ENCODE results near the gene RFC3.
A peak's percentile ranks its signal among the peaks of the same experiment; 100 is the strongest.

The RFC3 gene

DNA sequence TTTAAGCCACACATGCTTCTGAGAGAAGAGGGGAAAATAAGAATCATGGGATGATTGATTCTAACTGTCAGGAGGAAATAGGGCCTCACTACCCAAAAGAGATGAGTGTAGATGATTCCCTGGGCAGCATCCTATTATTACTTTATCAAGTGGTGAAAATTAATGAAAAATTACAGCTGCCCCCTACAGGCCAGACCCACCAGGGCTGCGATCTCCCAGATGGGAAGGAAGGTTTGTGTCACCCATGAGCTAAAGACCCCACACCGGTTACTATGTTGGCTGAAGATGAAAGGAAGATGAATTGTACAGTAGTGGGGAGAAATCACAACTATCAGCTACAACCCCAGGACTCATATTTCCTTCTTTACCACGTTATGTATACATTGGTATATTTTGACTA, 49.5 kb downstream of the RFC3 start:
- DNase-seq (ENCODE audit: low read depth, low spot score): no peak

DNA sequence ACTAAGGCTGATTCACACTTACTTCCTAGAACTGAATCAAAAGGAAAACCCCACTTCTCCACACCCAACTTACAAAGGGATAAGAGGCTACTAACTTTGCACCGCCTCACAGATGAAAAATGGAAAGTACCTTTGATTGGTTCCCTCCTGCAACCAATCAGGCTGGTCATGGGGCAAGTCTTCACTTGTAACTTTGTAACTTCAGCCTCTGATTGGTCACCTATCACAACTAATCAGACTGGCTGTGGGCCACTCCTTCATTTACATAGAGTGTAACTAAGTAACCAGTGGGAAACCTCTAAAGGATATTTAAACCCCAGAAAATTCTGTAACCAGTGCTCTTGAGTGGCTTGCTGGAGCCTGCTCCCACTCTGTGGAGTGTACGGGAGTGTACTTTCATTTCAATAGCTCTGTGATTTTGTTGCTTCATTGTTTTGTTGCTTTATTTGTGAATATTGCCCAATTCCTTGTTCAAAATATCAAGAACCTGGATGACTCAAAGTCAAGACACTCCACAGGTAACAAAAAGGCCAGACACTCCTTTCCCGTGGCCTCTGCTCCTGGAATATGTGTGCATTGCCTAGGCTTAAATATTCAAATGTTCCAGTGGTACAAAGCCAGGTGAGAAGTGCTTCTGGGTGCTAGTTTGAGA, 50.5 kb downstream of the RFC3 start:
- no peak for DNase-seq (ENCODE audit: low read depth, low spot score)

DNA sequence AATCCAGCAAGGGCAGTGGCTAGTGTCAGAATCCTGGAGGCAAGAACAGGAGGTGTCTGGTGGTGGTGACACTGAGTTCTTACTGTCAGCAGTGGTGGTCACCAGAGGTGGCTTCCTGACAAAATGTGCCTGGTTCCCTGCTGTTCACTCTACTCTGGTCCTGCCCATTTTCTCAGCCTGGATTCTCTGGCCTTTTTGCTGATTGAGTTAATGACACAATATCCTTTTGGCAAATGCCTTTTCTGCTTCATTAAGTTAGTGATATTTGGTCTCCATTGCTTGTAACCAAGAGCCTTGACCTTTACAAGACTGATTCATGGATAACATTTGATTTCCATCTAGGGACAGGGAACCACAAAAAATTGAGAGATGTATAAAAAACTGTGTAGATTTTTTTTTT, 51.1 kb downstream of the RFC3 start:
- peak; percentile 68 for DNase-seq (ENCODE audit: low read depth, low spot score)

DNA sequence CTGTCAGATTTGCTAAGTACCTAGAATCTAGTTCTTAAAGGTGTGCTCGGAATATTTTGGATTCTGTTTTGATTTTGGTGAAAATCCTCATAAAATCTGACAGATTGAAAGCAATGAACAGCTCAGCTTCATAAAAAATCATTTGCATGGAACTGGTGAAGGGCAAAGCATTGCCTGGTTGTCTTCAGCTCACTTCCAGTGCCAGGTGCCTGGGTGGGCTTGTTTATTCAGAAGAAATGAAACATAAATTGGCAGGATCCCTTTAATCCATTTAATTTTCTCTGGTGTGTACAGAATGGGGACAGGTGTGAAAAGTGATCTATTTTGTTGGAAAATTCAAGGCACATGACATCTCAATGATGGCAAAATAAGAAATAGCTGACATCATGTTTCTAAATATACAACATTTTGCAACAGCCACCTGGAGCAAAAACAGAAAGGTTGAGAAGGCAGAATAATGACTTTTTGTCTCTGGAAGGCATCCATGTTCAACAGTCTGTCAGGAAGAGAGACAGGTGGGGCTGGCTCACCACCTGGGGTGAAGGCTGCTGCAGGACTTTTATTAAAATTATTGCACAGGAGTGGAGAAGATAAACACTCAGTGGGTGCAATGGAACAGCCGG, 52.2 kb downstream of the RFC3 start:
- DNase-seq (ENCODE audit: low read depth, low spot score): no peak

DNA sequence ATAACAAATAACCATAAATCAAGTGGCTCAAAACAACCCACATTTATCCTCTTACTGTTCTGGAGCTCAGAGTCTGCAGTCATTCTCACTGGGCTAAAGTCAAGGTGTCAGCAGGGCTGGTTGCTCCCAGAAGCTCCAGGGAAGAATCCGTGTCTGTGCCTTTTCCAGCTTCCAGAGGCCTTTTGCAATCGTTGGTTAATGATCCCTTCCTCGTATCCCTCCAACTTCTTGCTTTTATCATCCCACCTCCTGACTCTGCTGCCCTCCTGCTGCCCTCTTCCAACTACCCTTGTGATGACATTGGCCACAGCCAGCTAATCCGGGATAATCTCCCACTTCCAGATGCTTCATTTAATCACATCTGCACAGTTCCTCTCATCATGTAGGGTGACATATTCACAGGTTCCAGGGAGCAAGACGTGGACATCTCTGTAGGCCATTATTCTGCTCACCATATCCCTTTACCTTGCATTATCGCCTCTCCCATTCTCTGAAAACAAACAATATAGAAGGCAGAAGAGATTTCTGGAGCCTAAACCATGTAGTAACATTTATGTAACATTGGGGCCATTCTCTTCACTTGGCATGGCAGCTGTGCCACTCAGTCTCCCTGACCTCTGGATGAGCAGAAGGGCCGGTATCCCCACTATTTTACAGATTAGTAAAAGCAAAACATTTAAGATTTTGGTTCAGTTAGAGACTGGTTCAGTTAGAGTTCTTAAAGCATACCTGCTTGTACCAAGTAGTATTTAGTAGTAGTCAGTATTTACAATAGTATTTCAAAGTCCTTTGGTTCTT, 53.5 kb downstream of the RFC3 start:
- no peak for DNase-seq (ENCODE audit: low read depth, low spot score)

DNA sequence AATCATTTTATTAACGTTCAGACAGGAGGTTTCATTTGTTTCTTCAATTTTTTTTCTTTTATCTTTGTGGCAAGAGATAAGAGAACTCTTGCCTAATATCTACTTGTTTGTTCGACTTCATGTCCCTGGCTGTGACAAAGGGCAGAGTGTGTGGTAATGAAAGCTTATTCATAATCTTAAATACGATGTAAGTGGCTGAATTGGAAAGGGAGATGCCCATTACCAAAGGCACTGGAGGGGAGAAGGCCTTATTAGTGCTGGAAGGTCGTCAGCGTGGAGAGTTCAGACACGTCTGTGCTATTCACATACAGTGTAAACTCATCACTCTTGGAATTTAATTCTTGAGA, 54.0 kb downstream of the RFC3 start:
- DNase-seq (ENCODE audit: low read depth, low spot score): no peak

DNA sequence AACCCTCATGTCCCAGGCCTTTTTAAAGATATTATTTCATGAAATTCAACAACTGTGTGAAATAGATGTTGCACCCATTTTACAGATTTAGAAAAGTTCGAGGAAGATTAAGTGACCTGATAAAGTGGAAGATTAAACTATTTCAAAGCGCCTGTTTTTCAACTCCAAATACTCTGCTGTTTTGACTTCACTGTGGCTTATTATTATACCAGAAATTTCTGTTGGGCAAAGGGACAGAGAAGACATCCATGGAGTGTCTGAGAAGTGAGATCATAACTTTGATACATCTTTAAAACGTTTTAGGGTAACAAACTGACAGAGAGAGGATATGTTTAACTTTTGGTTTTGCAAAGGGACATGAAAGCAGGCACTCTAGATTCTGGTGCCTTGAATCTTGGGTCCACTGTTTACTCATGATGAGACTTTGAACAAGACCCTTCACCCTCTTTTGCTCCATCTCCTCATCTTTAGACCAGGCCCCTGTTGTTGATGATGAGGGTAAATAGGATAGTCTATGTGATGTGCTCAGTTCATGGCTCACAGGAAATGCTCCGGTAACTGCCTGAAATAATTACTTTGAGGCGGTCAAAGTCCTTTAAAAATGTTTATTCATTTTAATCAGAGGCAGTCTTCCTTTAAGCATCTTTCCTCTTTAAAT, 55.4 kb downstream of the RFC3 start:
- no peak for DNase-seq (ENCODE audit: low read depth, low spot score)

DNA sequence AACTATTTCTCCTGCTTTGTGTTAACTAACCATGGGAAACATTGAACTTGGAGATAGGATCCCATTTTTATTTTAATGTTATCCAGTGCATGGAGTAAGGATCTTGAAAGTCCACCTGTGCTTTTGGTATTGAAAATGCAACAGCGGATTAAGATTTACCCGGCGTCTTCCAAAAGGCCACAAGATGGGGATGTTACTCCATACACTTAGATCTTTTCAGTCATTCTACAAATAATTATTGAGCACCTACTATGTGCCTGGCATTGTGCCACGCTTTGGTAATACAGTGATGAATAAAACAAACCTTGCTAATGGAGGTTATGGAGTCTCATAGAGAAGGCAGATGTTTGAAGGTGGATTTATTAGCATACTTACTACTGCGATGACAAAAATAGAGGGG, 56.9 kb downstream of the RFC3 start:
- DNase-seq (ENCODE audit: low read depth, low spot score): no peak

DNA sequence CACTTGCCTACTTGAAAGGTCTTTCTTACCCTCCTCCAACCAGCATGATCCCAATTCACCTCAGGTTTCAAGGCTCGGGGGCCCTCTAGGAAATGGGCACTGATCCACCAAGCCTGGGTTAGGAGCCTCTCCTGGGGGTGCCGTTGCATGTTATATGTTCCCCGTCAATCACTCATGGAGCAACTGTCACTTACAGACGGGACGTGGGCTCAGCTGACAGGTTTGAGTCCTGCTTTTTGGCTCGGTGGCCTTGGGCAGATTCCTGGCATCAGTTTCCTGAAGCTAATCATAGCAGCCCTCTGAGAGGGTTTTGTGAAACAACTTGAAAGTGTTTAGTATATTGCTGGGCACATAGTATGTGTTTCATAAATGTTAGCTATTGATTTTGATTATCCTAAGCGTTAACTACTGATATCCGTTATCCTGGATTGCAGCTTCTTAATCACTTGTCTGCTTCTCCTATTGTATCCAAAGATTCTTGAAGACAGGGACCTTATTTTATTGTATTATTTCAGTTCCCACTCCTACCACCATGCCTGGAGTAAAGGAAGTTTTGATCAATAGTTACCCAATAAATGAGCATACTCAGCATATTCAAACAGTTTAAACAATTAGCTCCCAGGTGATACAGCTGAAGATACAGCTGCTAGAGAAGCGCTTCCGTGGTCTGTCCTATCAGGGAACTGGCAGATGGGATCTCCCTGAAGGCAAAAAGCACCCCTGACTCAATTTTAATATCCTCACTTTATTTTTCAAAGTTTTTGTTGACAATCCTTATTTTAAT, 57.9 kb downstream of the RFC3 start:
- DNase-seq (ENCODE audit: low read depth, low spot score): no peak

DNA sequence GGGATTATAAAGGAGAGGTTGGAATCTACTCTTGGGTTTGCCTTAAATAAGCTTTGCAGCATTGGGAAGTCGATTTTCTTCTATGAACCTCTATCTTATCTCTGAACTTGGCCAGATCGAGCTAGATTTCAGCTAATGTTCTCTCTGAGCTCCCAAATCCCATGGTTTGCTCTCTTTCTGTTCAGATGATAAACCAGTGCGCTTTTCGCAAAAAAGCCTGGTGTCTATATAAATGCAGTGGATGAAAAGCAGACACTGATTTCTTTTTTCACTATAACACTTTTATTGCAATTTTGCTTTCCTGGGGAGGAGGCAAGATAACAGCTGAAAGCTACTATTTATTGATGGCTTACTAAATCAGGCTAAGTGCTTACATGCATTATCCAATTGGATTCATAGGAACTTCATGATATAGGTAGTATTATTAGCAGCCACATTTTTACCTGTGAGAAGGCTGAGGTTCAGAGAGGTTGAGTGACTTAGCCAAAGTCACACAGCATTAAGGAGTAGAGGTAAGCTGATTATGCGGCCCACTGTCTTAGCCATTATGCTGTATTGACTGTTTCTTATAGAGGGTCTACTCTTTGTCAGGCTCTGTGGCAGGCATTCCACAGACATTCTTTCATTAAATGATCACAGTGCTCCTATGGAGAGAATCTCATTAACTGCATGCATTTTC, 58.9 kb downstream of the RFC3 start:
- DNase-seq (ENCODE audit: low read depth, low spot score): no peak

DNA sequence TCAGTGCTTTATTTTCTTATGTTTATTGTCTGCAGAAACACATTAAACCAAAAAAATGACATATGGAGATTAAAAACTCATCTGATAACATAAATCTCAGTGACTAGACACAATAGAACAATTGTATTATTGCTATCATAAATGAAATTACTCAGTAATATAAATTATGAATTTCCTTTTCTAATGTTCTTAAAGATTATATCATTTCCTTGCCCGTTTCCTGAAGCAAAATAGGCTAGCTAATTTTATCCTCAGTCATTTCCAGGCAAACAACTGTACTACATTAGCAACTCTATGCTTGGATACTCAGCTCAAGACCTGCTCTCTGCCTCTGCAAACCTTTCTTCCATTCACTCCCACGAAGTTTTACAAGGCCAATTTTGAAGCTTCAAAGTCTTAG, 61.2 kb downstream of the RFC3 start:
- DNase-seq (ENCODE audit: low read depth, low spot score): no peak

DNA sequence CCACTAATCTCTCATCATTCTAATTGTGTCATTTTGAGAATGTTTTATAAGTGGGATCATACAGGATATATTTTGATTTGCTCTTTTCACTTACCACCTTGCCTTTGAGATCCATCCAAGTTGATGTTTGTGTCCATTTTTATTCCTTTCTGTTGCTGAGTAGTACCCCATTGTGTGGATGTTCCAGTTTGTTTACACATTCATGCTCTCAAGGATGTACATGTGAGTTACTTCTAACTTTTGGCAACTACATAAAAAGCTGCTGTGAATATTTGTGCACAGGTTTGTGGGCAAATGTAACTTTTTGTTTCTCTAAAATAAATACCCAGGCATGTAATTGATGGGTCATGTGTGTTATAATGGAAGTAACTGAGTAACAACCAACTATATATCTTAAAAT, 64.9 kb downstream of the RFC3 start:
- DNase-seq (ENCODE audit: low read depth, low spot score): no peak

DNA sequence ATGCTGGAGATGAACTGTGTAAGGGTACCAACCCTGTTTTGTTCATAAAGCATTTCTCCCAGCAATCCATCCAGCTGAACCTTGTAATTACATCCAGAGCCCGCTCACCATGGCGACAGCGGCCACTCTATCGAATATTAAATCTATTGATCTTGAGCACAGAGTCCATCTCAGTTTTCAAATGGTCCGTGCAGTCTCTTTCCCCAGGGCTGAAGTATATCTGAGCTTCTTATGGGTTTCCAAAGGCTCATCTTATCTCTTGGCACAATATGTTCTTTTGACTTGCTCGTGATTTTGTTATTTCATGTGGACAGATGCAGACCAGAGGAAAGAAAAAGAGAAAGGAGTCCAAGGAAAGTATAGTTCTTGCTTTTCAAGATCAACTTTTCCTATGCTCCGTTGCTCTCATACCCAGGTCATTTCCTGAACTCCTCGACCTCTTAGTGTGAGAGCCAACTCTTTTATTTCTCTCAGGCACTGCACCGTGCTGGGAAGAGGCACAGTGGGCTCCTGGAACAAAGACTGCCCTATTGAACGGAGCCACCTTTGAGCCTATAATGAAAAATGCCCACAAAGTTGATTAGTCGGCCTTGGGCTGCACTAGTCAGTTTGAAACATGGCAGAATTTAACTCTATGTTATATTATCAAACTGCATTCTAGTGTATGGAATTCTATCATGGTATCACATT, 66.7 kb downstream of the RFC3 start:
- no peak for DNase-seq (ENCODE audit: low read depth, low spot score)
